Skeletal muscle tissue (tissue), 4 donors: ENCODE measurements around the gene TSPAN2. TPM values are rescaled to one million over a fixed set of nuclear protein-coding genes. Genes with fewer than 3 reads are reported as not detected.

Experiments used
- H3K27ac ChIP-seq: one replicate; pipeline ENCODE4 v1.7.0; 2013; ENCODE audit warnings: mild to moderate bottlenecking, low read depth, low read length, inconsistent platforms
- H3K27me3 ChIP-seq, 3 donors: one replicate each; pipeline ENCODE4 v1.7.0; 2013; ENCODE audit warnings: low read length in 3 of 3; ENCODE audit not compliant: control insufficient read depth in 3 of 3, insufficient read depth in 3 of 3
- H3K36me3 ChIP-seq, 3 donors: one replicate each; pipeline ENCODE4 v1.7.0; 2013; ENCODE audit warnings: low read length in 3 of 3; ENCODE audit not compliant: control insufficient read depth in 3 of 3, insufficient read depth in 3 of 3
- H3K4me1 ChIP-seq, 3 donors: one replicate each; pipeline ENCODE4 v1.7.0; 2013; ENCODE audit warnings: low read length in 3 of 3, mild to moderate bottlenecking in 3 of 3; ENCODE audit not compliant: control insufficient read depth in 3 of 3, insufficient read depth in 3 of 3
- H3K4me3 ChIP-seq, 3 donors: one replicate each; pipeline ENCODE4 v1.7.0; 2013; ENCODE audit warnings: low read length in 3 of 3
- H3K9ac ChIP-seq, 3 donors: one replicate each; pipeline ENCODE4 v1.7.0; 2013; ENCODE audit warnings: low read length in 3 of 3, mild to moderate bottlenecking in 3 of 3, moderate library complexity in 2 of 3, low read depth in 1 of 3
- H3K9me3 ChIP-seq, 3 donors: one replicate each; pipeline ENCODE4 v1.7.0; 2013; ENCODE audit warnings: low read length in 3 of 3; ENCODE audit not compliant: control insufficient read depth in 3 of 3
- total RNA-seq: library from RNA; depleted of rRNA; stranded (reverse); fragments of >200 nt; gene quantifications from one replicate; pipeline ENCODE4 v1.2.3, GENCODE V29; 2014
- donor health status: Osteomylitis.

TSPAN2 gene
- total RNA-seq: 6.8 TPM

GRCh38 chr1:115089420-115090185 is at the start of gene TSPAN2:
TSS of gene TSPAN2 (minus strand) at chr1:115089503. CDS start at chr1:115089432, 71 bp downstream.
- Histone ChIP-seq H3K4me3 (peak within 1 kb of the TSS; percentile 68 to 70 (median 69)), H3K4me1 (peaks cover 0 to 11% (median 0%) of the 10 kb centered on the region in 3 donors), H3K9me3 (no peaks in the 10 kb centered on the region), H3K9ac (peak within 1 kb of the TSS; percentile 61 to 77 (median 64)), H3K27me3 (peaks cover 0 to 7% (median 4%) of the 10 kb centered on the region in 3 donors), H3K36me3 (no peaks in the 10 kb centered on the region), H3K27ac (peak within 1 kb of the TSS; percentile 19)

- H3K9ac ChIP-seq: peak overlapping the region in 2 of 3 donors; percentile 8 to 63
- no peak overlapping the region for H3K27ac ChIP-seq
- peak overlapping the region; percentile 18 to 58 (median 55) for H3K4me3 ChIP-seq
- H3K27me3 ChIP-seq: no peaks in the 10 kb centered on the region
- H3K4me1 ChIP-seq: peaks cover 7 to 28% (median 18%) of the 10 kb centered on the region in 3 donors
- no peaks in the 10 kb centered on the region for H3K9me3 ChIP-seq
- no peaks in the 10 kb centered on the region for H3K36me3 ChIP-seq
Measured at GRCh38 chr1:115138973-115139372, 49.7 kb upstream of the TSPAN2 start.

- H3K27me3 ChIP-seq: no peaks in the 10 kb centered on the region
- no peaks in the 10 kb centered on the region for H3K9me3 ChIP-seq
- peak overlapping the region in 1 of 3 donors; percentile 0 for H3K9ac ChIP-seq
- H3K4me1 ChIP-seq: peaks cover 13 to 34% (median 24%) of the 10 kb centered on the region in 3 donors
- peak overlapping the region in 1 of 3 donors; percentile 55 for H3K4me3 ChIP-seq
- no peak overlapping the region for H3K27ac ChIP-seq
- no peaks in the 10 kb centered on the region for H3K36me3 ChIP-seq
Measured at GRCh38 chr1:115138271-115138670, 49.0 kb upstream of the TSPAN2 start.

- no peaks in the 10 kb centered on the region for H3K36me3 ChIP-seq
- no peak overlapping the region for H3K27ac ChIP-seq
- H3K9me3 ChIP-seq: no peaks in the 10 kb centered on the region
- H3K4me3 ChIP-seq: no peak overlapping the region
- H3K9ac ChIP-seq: no peak overlapping the region
- H3K27me3 ChIP-seq: no peaks in the 10 kb centered on the region
- peaks cover 13 to 41% (median 26%) of the 10 kb centered on the region in 3 donors for H3K4me1 ChIP-seq
Measured at GRCh38 chr1:115137191-115137590, 47.9 kb upstream of the TSPAN2 start.

- Histone ChIP-seq H3K27ac (no peak overlapping the region), H3K9ac (no peak overlapping the region), H3K27me3 (no peaks in the 10 kb centered on the region), H3K4me3 (no peak overlapping the region), H3K36me3 (no peaks in the 10 kb centered on the region), H3K9me3 (no peaks in the 10 kb centered on the region), H3K4me1 (peaks cover 13 to 41% (median 26%) of the 10 kb centered on the region in 3 donors)
Measured at GRCh38 chr1:115136706-115137105, 47.4 kb upstream of the TSPAN2 start.

GRCh38 chr1:115136106-115136505 is 46.8 kb upstream of the TSPAN2 start:
- Histone ChIP-seq H3K27me3 (no peaks in the 10 kb centered on the region), H3K4me3 (no peak overlapping the region), H3K4me1 (peaks cover 13 to 41% (median 26%) of the 10 kb centered on the region in 3 donors), H3K36me3 (no peaks in the 10 kb centered on the region), H3K27ac (no peak overlapping the region), H3K9ac (no peak overlapping the region), H3K9me3 (no peaks in the 10 kb centered on the region)

GRCh38 chr1:115135681-115136080 is 46.4 kb upstream of the TSPAN2 start:
- H3K36me3 ChIP-seq: no peaks in the 10 kb centered on the region
- peaks cover 13 to 41% (median 26%) of the 10 kb centered on the region in 3 donors for H3K4me1 ChIP-seq
- no peak overlapping the region for H3K4me3 ChIP-seq
- peak overlapping the region; percentile 87 for H3K27ac ChIP-seq
- no peaks in the 10 kb centered on the region for H3K9me3 ChIP-seq
- H3K9ac ChIP-seq: no peak overlapping the region
- H3K27me3 ChIP-seq: no peaks in the 10 kb centered on the region

GRCh38 chr1:115134850-115135480 is 45.7 kb upstream of the TSPAN2 start:
- H3K4me3 ChIP-seq: peak overlapping the region in 1 of 3 donors; percentile 13
- H3K9me3 ChIP-seq: no peaks in the 10 kb centered on the region
- H3K27ac ChIP-seq: peak overlapping the region; percentile 87
- H3K4me1 ChIP-seq: peaks cover 13 to 41% (median 26%) of the 10 kb centered on the region in 3 donors
- H3K36me3 ChIP-seq: no peaks in the 10 kb centered on the region
- H3K27me3 ChIP-seq: no peaks in the 10 kb centered on the region
- peak overlapping the region in 2 of 3 donors; percentile 54 to 60 for H3K9ac ChIP-seq

GRCh38 chr1:115134231-115134630 is 44.9 kb upstream of the TSPAN2 start:
- Histone ChIP-seq H3K27me3 (no peaks in the 10 kb centered on the region), H3K9me3 (no peaks in the 10 kb centered on the region), H3K4me1 (peaks cover 12 to 39% (median 26%) of the 10 kb centered on the region in 3 donors), H3K4me3 (peak overlapping the region in 1 of 3 donors; percentile 13), H3K36me3 (no peaks in the 10 kb centered on the region), H3K9ac (peak overlapping the region in 2 of 3 donors; percentile 54 to 60), H3K27ac (peak overlapping the region; percentile 87)

- H3K9ac ChIP-seq: peak overlapping the region in 1 of 3 donors; percentile 60
- H3K4me3 ChIP-seq: peak overlapping the region in 1 of 3 donors; percentile 6
- no peaks in the 10 kb centered on the region for H3K36me3 ChIP-seq
- H3K27ac ChIP-seq: peak overlapping the region; percentile 87
- H3K27me3 ChIP-seq: no peaks in the 10 kb centered on the region
- peaks cover 10 to 32% (median 19%) of the 10 kb centered on the region in 3 donors for H3K4me1 ChIP-seq
- no peaks in the 10 kb centered on the region for H3K9me3 ChIP-seq
Measured at GRCh38 chr1:115133440-115133839, 44.1 kb upstream of the TSPAN2 start.
